ENCODE measurements around the gene IZUMO1.
"Not testable (repeated sequence)": the region's sequence is repeated elsewhere in the genome, so short reads cannot be mapped to it uniquely, and the experiment has no call there.

IZUMO1 gene

GRCh38 chr19:48711106-48711662 is 35.5 kb downstream of the IZUMO1 start:
- FAIRE-seq, result no peak

DNA sequence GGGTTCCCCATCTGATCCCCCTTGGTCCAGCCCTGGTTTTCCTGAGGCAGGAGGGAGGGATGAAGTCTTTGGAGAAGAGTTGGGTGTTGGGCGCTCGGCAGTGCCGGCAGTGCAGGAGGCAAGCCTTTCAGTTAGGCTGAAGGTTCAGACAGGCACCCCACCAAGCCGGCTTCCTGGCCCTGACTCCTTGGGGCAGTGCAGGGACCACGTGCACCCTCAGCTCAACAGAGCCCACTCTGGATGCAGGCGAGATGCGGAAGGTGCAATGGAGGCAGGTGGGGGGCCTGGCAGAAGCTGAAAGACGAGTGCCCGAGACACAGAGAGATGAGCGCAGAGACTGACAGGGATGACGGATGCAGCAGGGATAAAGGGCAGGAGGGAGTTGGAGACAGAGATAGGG is 38.2 kb downstream of the IZUMO1 start:
- no peak for FAIRE-seq

GRCh38 chr19:48705431-48705830 is 41.3 kb downstream of the IZUMO1 start:
- FAIRE-seq, result no peak

DNA sequence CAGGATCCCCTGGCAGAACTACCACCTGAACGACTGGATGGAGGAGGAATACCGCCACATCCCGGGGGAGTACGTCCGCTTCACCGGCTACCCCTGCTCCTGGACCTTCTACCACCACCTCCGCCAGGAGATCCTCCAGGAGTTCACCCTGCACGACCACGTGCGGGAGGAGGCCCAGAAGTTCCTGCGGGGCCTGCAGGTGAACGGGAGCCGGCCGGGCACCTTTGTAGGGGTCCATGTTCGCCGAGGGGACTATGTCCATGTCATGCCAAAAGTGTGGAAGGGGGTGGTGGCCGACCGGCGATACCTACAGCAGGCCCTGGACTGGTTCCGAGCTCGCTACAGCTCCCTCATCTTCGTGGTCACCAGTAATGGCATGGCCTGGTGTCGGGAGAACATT is 43.4 kb downstream of the IZUMO1 start:
- FAIRE-seq, result no peak

DNA sequence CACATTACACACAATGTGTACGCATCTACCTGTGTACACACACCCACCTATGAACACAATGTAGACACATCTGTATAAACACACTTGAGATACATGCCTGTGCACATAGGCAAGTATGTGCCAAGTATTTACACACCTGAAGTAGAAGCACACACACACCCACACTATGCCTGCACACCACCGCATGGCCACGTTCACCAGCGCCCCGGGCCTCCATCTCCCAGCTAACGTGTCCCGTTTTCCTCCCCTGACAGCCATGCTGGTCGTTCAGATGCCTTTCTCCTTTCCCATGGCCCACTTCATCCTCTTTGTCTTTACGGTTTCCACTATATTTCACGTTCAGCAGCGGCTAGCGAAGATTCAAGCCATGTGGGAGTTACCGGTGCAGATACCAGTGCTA is 44.0 kb downstream of the IZUMO1 start:
- no peak for FAIRE-seq

DNA sequence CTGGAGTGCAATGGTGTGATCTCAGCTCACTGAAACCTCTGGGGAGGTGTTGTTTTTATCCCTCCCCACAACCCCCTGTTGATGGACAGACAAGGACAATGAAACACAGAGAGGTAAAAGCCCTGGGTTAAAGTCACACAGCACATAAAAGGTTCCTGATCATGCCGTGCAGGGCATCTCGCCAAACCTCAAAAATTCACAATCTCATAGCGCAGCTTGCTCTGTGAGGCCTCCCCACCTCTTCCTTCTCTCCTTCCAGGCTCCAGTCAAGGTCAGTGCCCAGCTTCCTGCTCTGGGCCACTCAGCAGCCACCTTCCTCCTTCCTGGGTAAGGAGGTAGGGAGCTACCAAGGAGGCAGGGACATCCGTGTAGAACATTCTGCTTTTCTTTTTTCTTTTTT is 48.7 kb downstream of the IZUMO1 start:
- FAIRE-seq, result no peak

DNA sequence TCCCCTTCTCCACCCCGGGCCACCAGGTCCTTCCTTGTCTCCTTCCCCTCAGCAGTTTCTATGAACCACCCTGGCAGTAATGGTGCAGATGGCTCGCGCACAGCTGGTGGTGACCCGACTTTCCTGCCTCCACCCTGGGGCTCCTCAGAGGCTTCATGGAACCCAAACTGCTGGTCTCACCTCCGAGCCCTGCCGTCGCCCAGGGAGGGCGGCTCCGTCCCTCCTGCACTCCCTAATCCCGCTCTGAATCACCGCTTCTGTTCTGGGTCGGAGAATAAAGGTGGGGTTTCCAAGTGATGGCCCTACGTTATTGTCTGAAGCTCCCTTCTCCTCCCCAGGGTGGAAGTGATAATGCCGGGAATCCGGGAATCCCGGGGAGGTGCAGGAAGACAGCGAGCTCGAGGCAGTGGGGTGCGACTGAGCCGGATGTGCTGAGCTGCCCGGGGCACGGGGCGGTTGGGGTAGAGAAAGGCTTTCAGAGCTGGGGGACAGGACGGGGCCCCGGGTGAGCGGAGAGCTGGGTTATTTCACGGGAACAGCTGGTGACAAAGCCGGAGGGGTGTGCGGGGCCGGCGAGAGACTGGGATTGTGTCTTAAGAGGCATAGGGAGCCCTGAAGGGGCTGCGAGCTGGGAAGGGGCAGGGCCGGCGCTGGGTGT is 50.2 kb downstream of the IZUMO1 start:
- no peak for FAIRE-seq

DNA sequence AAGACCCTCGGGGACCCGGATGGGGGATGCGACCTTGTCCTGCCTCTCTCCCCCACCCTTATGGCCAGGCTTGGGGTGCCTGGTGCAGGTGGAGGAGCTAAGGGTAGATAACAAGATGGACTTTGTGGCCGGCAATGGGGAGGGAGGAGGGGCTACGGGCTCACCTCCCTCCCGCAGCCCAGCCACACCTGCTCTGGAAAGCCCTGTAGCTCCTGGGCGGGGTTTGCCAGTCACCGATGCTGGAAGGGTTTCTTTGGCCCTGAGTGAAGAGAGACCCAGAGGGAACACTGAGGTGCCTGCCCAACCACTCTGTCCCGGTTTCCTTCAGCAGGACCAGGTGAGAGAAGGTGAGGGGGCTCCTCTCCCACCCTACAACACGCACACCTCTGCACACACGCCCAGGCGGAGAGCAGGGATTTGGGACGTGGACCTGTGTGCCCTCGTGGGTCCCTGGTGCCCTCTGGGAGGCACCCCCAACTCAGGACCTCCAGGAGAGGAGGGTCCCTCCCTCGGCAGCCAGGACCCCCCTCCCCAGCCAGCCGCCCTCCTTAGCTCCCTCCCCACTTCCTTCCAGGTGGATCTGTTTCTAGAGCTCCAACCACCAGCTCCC is 50.9 kb downstream of the IZUMO1 start, which contains the start of gene FUT2:
Gene FUT2 (plus strand): TSS at position 229 of the 610 bp plus-strand sequence. CDS start 6,986 bp downstream, outside the sequence.
- FAIRE-seq, result no peak

DNA sequence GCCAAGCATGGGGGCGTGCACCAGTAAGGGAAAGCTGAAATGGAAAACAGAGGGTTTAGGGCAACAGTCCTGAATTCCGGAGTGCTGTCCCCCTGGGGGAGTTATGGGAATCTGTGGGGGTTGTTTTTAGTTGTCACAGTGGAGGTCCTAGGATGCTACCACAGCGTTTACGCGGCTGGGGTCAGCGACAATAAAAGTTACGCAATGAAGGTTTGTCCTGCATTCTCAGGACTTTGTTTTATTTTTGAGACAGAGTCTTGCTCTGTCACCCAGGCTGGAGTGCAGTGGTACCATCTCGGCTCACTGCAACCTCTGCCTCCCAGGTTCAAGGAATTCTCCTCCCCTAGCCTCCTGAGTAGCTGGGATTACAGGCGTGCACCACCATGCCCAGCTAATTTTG is 53.1 kb downstream of the IZUMO1 start:
- FAIRE-seq, result not testable (repeated sequence)
